Skeletal muscle tissue (tissue), 4 donors: ENCODE measurements around the gene SULT1E1. TPM values are rescaled to one million over a fixed set of nuclear protein-coding genes. Genes with fewer than 3 reads are reported as not detected.

ENCODE experiments used
- H3K27ac ChIP-seq: one replicate; pipeline ENCODE4 v1.7.0; 2013; ENCODE audit warnings: mild to moderate bottlenecking, low read depth, low read length, inconsistent platforms
- H3K27me3 ChIP-seq, 3 donors: one replicate each; pipeline ENCODE4 v1.7.0; 2013; ENCODE audit warnings: low read length in 3 of 3; ENCODE audit not compliant: control insufficient read depth in 3 of 3, insufficient read depth in 3 of 3
- H3K36me3 ChIP-seq, 3 donors: one replicate each; pipeline ENCODE4 v1.7.0; 2013; ENCODE audit warnings: low read length in 3 of 3; ENCODE audit not compliant: control insufficient read depth in 3 of 3, insufficient read depth in 3 of 3
- H3K4me1 ChIP-seq, 3 donors: one replicate each; pipeline ENCODE4 v1.7.0; 2013; ENCODE audit warnings: low read length in 3 of 3, mild to moderate bottlenecking in 3 of 3; ENCODE audit not compliant: control insufficient read depth in 3 of 3, insufficient read depth in 3 of 3
- H3K4me3 ChIP-seq, 3 donors: one replicate each; pipeline ENCODE4 v1.7.0; 2013; ENCODE audit warnings: low read length in 3 of 3
- H3K9ac ChIP-seq, 3 donors: one replicate each; pipeline ENCODE4 v1.7.0; 2013; ENCODE audit warnings: low read length in 3 of 3, mild to moderate bottlenecking in 3 of 3, moderate library complexity in 2 of 3, low read depth in 1 of 3
- H3K9me3 ChIP-seq, 3 donors: one replicate each; pipeline ENCODE4 v1.7.0; 2013; ENCODE audit warnings: low read length in 3 of 3; ENCODE audit not compliant: control insufficient read depth in 3 of 3
- total RNA-seq: library from RNA; depleted of rRNA; stranded (reverse); fragments of >200 nt; gene quantifications from one replicate; pipeline ENCODE4 v1.2.3, GENCODE V29; 2014
- donor health status: Osteomylitis.

The SULT1E1 gene
- total RNA-seq, 1 donor from 2014 or later: 29.7 TPM

DNA sequence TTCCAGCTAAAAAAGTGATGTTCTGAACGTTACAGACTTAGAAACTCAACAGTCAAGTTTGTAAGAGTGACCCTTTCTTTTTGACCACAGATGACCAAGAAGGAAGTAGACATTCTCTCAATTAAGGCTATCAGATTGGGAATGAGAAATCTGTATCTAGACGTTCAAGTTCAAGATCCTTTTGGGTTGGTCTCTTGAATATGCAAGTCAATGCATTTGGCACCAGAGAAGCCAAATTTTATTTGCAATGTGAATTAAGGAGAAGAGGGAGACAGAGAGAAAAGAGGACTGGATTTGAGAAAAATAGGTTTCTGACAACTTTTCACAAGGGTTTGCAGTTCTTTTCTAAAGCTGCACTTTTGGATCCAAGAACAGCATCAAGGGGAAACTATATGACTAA lies 17.5 kb upstream of the SULT1E1 start:
- Histone ChIP-seq H3K4me1 (no peaks in the 10 kb centered on the region), H3K36me3 (no peaks in the 10 kb centered on the region), H3K4me3 (no peak overlapping the region), H3K9me3 (no peaks in the 10 kb centered on the region), H3K9ac (no peak overlapping the region), H3K27me3 (no peaks in the 10 kb centered on the region), H3K27ac (no peak overlapping the region)

DNA sequence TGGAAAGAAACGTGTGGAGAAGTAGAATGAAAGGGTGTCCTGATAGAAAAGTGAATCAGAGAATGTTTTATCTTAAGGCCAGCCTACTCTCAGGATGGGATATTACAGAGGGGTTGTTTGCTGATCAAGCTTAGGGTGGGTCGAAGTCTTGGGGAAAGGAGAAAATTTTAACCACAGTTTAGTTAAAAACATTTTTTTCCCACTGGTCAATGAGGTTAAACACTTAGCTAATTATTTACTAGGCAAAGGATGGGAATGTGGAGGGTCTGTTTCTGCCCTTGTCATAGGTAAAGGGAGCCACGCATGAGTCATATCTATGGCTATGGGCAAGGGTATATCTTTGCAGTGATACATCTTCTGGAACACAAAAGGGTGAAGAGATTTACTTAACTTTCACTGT lies 16.1 kb upstream of the SULT1E1 start:
- no peaks in the 10 kb centered on the region for H3K9me3 ChIP-seq
- no peaks in the 10 kb centered on the region for H3K36me3 ChIP-seq
- H3K4me3 ChIP-seq: no peak overlapping the region
- no peak overlapping the region for H3K27ac ChIP-seq
- no peaks in the 10 kb centered on the region for H3K27me3 ChIP-seq
- H3K9ac ChIP-seq: no peak overlapping the region
- no peaks in the 10 kb centered on the region for H3K4me1 ChIP-seq

DNA sequence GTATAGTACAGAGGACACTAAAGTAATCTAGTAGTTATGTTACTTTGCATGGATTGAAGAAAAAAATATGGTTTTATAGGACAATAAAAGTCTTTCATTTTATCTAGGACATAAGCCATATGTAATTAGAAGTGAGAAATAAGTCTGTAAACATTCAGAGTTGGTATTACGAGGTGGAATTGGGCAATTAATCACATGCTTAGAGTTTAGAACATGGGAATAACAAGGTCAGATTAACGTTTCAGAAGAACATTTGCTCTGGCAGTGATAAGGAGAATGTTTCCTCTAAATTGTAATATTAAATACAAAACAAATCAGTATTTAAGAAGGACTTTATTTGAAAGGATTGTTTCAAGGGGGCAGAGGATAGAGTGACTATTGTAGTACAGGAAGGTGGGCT lies 15.6 kb upstream of the SULT1E1 start:
- Histone ChIP-seq H3K27me3 (no peaks in the 10 kb centered on the region), H3K9me3 (no peaks in the 10 kb centered on the region)

DNA sequence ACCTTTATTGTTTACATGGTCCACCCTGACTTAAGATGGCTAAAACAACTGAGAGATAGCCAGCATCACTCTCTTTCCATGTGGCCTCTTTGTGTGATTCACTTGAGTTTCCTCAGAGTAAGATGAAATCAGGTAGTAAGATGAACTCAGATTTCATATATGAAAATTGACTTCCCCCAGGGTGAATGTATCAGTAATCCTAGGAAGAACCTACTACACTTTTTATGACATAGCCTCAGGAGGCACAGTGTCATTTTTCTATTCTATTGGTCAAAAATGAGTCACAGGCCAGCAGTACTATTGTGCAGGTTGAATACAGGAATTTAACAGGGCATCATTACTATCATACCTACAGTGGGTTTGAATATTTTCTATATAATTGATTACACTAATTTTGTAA lies 14.6 kb upstream of the SULT1E1 start:
- Histone ChIP-seq H3K27ac (no peak overlapping the region), H3K4me3 (no peak overlapping the region), H3K4me1 (no peaks in the 10 kb centered on the region), H3K36me3 (no peaks in the 10 kb centered on the region), H3K9me3 (no peaks in the 10 kb centered on the region), H3K27me3 (no peaks in the 10 kb centered on the region), H3K9ac (no peak overlapping the region)

More for the DNA sequence above, 15.6 kb upstream of the SULT1E1 start:
- Histone ChIP-seq H3K9ac (no peak overlapping the region), H3K36me3 (no peaks in the 10 kb centered on the region), H3K4me3 (no peak overlapping the region), H3K4me1 (no peaks in the 10 kb centered on the region), H3K27ac (no peak overlapping the region)

DNA sequence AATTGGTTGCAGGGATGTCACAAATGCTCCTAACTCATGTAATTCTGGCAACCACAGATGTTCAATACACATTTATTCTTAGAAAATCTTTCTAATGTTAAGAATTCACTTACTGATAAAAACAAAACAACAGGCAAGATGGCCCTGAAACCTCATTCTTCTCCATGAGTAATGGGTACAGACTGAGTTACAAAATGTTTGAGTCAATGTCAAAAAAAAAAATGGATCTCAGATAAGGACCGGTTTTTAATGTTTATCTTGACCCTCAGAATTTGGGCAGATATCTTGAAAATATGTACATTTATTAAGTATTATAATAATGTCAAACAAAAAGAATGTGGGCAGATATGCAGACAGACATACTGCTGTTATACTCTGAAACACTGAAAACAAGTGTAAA lies 1.8 kb upstream of the SULT1E1 start:
- Histone ChIP-seq H3K4me1 (no peaks in the 10 kb centered on the region), H3K4me3 (no peak overlapping the region), H3K9ac (no peak overlapping the region), H3K9me3 (no peaks in the 10 kb centered on the region), H3K36me3 (no peaks in the 10 kb centered on the region), H3K27ac (no peak overlapping the region), H3K27me3 (no peaks in the 10 kb centered on the region)

DNA sequence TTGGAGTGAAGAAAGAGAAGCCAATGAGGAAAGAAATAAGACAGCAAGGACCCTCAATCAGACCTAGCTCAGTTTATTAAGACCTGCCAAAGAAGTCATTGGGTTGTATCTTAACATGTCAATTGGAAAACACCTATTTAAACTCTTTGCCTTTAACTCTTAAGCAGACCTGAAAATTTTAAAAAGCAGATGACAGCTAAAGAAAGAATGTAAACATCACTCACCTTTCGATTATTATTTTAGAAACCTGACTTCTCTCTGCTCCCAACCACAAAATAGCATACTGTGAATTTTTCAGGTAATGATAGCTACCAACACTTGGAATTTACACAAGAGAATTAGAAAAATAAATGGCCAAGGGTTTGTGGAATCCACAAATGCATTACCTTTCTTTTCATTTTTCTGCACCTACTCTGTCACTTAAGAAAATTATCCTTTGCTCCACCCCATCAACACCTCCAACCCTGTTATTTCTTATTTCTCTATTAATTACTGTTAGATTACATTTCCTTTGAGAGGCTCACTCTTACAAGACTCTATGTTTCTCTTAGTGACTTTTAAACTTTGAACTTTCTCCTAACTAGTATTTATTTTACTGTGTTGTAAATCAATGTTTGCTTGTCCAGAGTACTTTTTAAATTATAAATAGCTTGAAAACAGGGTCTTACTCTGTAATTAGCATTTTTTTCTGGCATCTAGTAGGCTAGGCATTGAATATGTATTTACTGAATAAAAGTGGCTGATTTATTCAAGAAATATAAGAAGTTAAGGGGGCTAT lies 765 bp upstream of the SULT1E1 start:
- no peak overlapping the region for H3K9ac ChIP-seq
- H3K4me1 ChIP-seq: no peaks in the 10 kb centered on the region
- H3K27me3 ChIP-seq: no peaks in the 10 kb centered on the region
- H3K9me3 ChIP-seq: no peaks in the 10 kb centered on the region
- no peak overlapping the region for H3K27ac ChIP-seq
- H3K4me3 ChIP-seq: no peak overlapping the region
- no peaks in the 10 kb centered on the region for H3K36me3 ChIP-seq

DNA sequence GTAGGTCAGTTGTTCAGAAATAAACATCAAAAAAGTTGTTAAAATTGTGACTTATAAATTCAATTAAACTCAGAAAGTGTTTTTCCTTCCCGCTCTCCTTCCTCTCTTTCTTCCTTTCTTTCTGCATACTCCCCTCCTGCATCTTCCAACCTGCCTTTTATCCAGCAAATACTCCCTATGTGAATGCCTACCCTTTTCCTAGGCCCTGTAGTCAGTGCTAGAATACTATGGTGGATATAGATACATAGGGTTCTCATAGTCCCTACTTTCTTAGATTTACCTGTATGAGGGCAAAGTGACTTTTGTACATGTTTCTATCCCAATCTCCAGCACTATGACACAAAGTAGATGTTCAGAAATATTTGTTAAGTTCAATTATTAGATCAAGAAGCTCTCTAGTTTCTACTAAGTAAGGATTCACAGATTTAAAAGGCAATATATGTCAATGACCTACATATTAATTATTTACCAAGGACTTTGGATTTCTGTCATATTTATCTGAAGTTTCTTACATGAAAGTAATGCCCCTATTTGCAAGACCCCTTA lies 732 bp downstream of the SULT1E1 start:
- Histone ChIP-seq H3K27me3 (no peaks in the 10 kb centered on the region), H3K4me1 (no peaks in the 10 kb centered on the region), H3K9me3 (no peaks in the 10 kb centered on the region), H3K9ac (no peak overlapping the region), H3K27ac (no peak overlapping the region), H3K36me3 (no peaks in the 10 kb centered on the region), H3K4me3 (no peak overlapping the region)

DNA sequence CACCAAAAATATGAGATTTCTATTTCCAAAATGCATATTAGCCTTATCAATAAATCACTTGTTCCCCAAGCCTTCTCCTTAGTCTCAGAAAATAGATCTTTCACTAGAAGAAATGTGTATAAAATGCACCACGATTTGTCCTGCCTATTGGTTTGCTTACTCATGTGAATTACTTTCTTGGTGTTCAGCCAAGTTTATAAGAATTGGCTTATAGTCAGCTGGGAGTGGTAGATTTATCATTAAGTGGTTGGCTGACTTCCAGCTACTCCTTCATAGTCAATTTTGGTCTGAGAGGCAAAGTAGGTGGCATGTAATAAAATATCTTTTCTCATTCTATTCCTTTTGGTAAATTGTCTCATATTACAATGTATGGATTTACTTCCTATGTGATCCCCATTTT lies 1.3 kb downstream of the SULT1E1 start:
- H3K4me3 ChIP-seq: no peak overlapping the region
- H3K27ac ChIP-seq: no peak overlapping the region
- no peaks in the 10 kb centered on the region for H3K27me3 ChIP-seq
- no peaks in the 10 kb centered on the region for H3K9me3 ChIP-seq
- H3K4me1 ChIP-seq: no peaks in the 10 kb centered on the region
- no peaks in the 10 kb centered on the region for H3K36me3 ChIP-seq
- no peak overlapping the region for H3K9ac ChIP-seq

DNA sequence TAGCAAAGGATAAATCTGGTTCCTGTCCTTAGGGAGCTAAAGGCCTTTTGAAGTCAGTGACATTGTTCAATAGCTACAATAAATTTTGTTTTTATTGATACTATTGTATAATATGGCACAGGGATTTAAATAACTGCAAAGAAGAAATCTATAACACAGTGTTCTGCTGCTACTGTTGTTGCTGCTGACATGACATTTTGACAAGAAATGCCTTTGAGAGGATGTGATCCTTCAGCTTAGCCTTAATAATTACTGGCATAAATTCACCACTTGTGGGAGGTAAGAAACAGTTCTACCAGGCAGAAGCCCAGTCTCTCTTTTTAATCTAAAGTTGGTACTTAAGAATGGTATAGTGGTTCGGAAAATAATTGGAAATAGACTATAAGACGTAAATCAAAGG lies 4.1 kb downstream of the SULT1E1 start:
- Histone ChIP-seq H3K9ac (no peak overlapping the region), H3K9me3 (no peaks in the 10 kb centered on the region), H3K27ac (no peak overlapping the region), H3K4me1 (no peaks in the 10 kb centered on the region), H3K27me3 (no peaks in the 10 kb centered on the region), H3K36me3 (no peaks in the 10 kb centered on the region), H3K4me3 (no peak overlapping the region)

DNA sequence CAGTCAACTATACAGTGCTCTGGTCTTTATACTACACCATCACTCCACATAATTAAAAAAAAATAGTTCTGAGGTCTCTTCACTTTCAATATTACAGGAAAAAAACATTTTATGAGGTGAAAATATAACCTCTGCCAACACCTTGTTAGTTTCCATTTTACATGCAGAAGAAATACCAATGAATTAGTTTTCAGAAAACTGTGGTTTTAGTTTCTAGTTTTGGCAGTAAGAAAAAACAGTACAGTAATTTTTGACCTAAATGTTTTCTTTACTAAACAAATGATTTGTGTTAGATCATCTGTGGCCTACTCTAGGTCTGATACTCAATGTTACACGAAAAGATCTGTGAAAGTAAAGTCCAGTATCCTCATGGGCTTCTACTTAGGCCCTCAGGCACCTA lies 10.0 kb downstream of the SULT1E1 start:
- Histone ChIP-seq H3K9me3 (no peaks in the 10 kb centered on the region), H3K36me3 (no peaks in the 10 kb centered on the region), H3K9ac (no peak overlapping the region), H3K27ac (no peak overlapping the region), H3K4me3 (no peak overlapping the region), H3K27me3 (no peaks in the 10 kb centered on the region), H3K4me1 (no peaks in the 10 kb centered on the region)
